HL-60 (cell line): Measurements from ENCODE around the gene HHATL.

ENCODE experiments used
- DNase-seq, 2 experiments: peaks; one replicate each; pipeline ENCODE4 v3.0.0-alpha.2; 2010 to 2020; ENCODE audit warnings: low read depth in 1 of 2, low spot score in 1 of 2
- H3K27ac ChIP-seq: fragments of 250-450 bp; sonication (Bioruptor Pico); replicated peaks from 2 replicates; pipeline ENCODE4 v1.5.1; 2020; ENCODE audit warnings: mild to moderate bottlenecking, moderate library complexity
- H3K27me3 ChIP-seq: fragments of 250-450 bp; sonication (Bioruptor Pico); 2 replicates; pipeline ENCODE4 v1.5.1; 2021; ENCODE audit warnings: mild to moderate bottlenecking, moderate library complexity; ENCODE audit not compliant: insufficient read depth, poor library complexity, severe bottlenecking
- H3K4me3 ChIP-seq: replicated peaks from 2 replicates; pipeline ENCODE4 v1.5.1; 2011; ENCODE audit warnings: mild to moderate bottlenecking, control low read depth, low read length; ENCODE audit not compliant: insufficient read depth
- CTCF ChIP-seq: IDR thresholded peaks from one replicate; pipeline ENCODE4 v1.5.1; 2011; ENCODE audit warnings: low read length, control low read depth, inconsistent platforms; ENCODE audit not compliant: insufficient read depth
- GABPA ChIP-seq: IDR thresholded peaks from 2 replicates; pipeline ENCODE4 v1.6.1; 2012; ENCODE audit warnings: low read depth
- POLR2AphosphoS5 ChIP-seq: IDR thresholded peaks from 2 replicates; pipeline ENCODE4 v1.6.1; 2012; ENCODE audit warnings: low read depth
- REST ChIP-seq: IDR thresholded peaks from 2 replicates; pipeline ENCODE4 v1.6.1; 2012; ENCODE audit warnings: low read depth; ENCODE audit not compliant: insufficient replicate concordance
- SPI1 ChIP-seq: IDR thresholded peaks from 2 replicates; pipeline ENCODE4 v1.6.1; 2012; ENCODE audit warnings: low read depth, mild to moderate bottlenecking, borderline replicate concordance

The HHATL gene

GRCh38 chr3:42659451-42660130, 43.0 kb downstream of the HHATL start:
- no peak for DNase-seq
- Histone ChIP-seq H3K27ac (no peak overlapping the region), H3K27me3 (no peaks in the 10 kb centered on the region), H3K4me3 (no peak overlapping the region)
- TF ChIP-seq GABPA (no peak), CTCF (no peak), SPI1 (no peak), REST (no peak)

GRCh38 chr3:42658771-42659390, 43.7 kb downstream of the HHATL start:
- H3K27me3 ChIP-seq = no peaks in the 10 kb centered on the region
- no peak for TF ChIP-seq POLR2AphosphoS5
- peak; percentile 16; the same call in 1 of the 2 replicates for TF ChIP-seq SPI1
- peak; percentile 55 to 72 for DNase-seq
- H3K4me3 ChIP-seq = no peak overlapping the region
- peak overlapping the region; percentile 1; the same call in 1 of the 2 replicates for H3K27ac ChIP-seq

GRCh38 chr3:42658091-42658770, 44.4 kb downstream of the HHATL start:
- TF ChIP-seq POLR2AphosphoS5 = no peak
- no peak for TF ChIP-seq CTCF
- no peak for TF ChIP-seq REST
- TF ChIP-seq SPI1 = no peak
- no peak for TF ChIP-seq GABPA
- no peak for DNase-seq
- H3K4me3 ChIP-seq = no peak overlapping the region
- no peaks in the 10 kb centered on the region for H3K27me3 ChIP-seq
- no peak overlapping the region for H3K27ac ChIP-seq

- Histone ChIP-seq H3K4me3 (no peak overlapping the region), H3K27ac (no peak overlapping the region), H3K27me3 (no peaks in the 10 kb centered on the region)
- no peak for TF ChIP-seq CTCF
- no peak for TF ChIP-seq GABPA
- TF ChIP-seq SPI1 = no peak
- no peak for TF ChIP-seq REST
- no peak for TF ChIP-seq POLR2AphosphoS5
- DNase-seq = no peak
These were observed 44.9 kb downstream of the HHATL start for GRCh38 chr3:42657675-42658074.
